Stimulated activated CD8-positive, alpha-beta memory T cell treated with anti-CD3 and anti-CD28 coated beads, Interleukin-2, amount 100 ng/mL, for 48 hours (primary cell): ENCODE measurements around the gene MLYCD.
"Not testable (repeated sequence)": the region's sequence is repeated elsewhere in the genome, so short reads cannot be mapped to it uniquely, and the experiment has no call there.

Experiments
- DNase-seq, 2 donors: peaks; one replicate each; pipeline ENCODE4 v3.0.0-alpha.2; 2020; ENCODE audit warnings: low read depth in 2 of 2

The MLYCD gene

DNA sequence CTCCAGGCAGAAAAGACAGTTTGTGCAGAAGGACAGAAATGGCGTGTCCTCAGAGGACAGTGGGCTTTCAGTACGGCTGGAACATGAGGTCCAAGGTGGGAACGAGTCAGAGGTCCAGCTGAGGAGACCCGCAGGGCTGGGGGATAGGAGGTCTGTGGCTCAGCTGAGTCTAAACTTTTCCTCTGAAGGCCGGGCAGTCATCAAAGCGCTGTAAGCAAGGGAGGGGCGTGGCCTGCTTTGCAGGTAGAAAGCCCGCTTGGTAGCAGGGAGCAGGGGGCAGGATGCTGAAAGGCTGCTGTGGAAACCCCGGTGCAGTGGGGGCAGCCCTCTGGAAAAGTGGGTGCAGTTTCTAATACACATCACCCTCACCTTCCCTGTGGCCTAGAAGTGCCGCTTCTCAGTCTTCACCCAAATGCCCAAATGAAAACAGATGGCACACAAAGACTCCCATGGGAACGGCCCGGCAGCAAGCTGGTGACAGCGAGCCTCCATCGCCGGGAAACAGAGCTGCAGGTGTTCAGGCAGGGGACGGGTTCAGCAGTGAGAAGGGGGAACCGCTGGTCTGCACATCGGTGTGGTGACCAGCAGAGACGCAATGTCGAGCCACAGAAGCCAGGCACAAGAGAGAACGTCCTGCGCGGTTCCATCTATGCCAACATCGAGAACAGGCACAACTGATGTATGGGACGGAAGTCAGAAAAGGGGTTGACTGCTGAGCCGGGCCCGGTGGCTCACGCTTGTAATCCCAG lies 41.9 kb downstream of the MLYCD start:
- no peak for DNase-seq

GRCh38 chr16:83941546-83941945 lies 42.6 kb downstream of the MLYCD start:
- DNase-seq, result not testable (repeated sequence)

DNA sequence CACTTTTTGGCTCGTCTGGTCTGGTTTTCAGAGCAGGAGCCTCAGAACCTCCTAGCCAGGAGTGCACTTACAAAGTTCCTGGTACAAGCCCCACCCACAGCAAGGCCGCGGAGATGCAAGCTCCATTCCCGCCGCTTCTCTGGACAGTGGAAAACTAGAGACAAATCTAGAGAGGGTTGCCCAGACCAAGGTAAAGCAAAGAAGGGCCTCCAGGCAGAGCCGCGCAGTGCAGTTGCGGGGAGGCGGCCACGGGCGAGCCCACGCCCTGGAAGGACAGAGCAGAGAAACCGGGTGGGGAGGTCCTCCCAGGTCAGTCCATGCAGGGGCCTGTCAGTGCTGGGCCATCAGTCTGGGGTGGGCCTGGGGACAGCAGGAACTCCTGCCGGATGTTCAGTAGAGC lies 43.2 kb downstream of the MLYCD start:
- DNase-seq, result no peak

DNA sequence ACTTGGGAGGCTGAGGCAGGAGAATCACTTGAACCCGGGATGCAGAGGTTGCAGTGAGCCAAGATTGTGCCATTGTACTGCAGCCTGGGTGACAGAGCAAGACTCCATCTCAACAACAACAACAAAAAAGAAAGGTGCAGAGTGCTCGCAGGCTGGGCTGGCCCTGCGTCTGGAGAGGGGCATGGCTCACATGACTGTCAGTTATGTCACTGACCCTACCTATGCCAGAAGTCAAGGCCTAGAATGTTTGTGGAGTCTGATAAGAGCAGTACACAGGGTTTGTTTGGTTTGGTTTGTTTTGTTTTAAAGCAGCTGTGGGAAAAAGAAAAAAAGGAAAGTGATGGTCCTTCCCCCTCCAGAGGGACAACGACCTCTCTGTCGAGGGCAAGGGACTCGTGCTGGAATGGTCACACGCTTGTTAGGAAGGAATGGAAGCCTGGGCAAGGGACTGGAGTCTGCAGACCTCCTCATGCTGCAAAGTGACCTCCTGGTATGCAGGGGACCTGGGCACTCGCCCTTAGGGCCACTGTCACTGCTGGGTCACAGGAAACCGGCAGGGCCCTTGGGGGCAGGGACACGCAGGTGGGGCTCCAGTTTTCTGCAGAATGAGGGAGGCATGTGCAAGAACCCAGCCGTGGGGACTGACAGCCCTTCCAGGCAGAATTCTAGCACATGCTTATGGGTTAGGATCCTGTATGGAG lies 44.0 kb downstream of the MLYCD start:
- no peak for DNase-seq

DNA sequence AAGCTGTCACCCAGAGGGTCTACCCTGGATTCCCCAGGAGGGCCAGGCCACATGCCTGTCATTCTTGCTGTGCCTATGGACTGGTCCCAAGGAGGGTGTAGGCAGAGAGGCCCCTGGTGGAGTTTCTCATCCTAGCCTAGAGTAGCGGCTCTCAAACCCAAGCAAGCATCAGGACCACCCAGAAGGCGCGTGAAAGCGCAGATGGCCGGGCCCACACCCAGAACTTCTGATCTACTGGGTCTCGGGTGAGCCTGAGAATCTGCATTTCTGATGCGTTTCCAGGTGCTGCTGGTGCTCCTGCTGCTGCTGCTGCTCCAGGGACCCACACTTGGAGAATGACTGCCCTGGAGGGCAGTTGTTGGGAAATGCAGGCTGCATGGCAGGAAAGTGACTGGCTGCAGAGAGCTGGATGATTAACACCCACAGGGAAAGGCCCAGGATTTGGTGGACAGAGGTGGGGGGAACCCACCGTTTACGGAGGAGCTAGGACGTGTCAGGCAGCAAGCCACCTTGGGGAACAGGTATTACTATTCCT lies 44.7 kb downstream of the MLYCD start:
- no peak for DNase-seq

DNA sequence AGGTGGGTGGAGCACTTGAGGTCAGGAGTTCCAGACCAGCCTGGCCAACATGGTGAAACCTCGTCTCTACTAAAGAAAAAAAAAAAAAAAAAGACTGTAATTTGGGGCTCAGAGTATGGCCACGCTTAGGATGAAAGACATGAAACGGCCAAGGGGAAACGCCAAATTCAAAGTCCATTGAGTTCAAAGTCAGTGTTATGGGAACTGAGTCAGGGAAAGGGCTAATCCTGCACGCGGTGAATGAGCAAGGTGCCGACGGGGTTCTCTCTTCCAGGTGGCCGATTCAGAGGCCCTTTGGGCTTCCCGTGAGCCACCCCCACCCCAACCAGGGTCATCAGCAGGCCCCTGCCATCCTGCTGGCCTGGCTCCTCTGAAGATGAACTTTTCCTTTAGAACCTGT lies 46.7 kb downstream of the MLYCD start:
- DNase-seq, result no peak

DNA sequence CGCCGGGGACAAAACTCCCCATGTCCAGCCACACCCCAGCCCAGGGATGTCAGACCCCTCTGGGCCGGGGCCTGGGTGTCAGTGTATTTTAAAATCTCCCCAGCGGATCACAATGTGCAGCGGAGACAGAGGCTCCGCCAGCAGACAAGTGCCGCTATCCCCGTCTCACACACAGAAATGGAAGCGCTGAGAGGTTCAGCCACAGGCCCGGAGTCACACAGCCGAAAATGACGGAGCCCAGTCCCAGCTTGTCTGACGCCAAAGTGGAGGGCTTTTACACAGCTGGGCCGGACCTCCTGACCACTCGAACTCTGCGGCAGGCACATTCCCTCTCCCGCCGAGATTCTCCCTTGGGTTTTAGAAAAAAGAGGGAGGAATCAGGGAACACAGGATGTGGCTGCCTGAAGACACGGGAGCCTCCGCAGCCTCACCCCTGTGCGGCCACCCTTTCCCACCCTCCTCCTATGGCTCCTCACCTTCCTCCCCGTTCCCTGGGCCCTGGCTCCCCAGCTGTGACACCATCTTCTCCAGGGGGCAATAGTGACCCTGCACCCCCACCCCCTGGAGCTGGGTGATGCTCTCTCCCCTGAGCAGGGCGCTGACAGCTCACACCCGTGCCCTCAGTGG lies 47.4 kb downstream of the MLYCD start:
- DNase-seq, result no peak

DNA sequence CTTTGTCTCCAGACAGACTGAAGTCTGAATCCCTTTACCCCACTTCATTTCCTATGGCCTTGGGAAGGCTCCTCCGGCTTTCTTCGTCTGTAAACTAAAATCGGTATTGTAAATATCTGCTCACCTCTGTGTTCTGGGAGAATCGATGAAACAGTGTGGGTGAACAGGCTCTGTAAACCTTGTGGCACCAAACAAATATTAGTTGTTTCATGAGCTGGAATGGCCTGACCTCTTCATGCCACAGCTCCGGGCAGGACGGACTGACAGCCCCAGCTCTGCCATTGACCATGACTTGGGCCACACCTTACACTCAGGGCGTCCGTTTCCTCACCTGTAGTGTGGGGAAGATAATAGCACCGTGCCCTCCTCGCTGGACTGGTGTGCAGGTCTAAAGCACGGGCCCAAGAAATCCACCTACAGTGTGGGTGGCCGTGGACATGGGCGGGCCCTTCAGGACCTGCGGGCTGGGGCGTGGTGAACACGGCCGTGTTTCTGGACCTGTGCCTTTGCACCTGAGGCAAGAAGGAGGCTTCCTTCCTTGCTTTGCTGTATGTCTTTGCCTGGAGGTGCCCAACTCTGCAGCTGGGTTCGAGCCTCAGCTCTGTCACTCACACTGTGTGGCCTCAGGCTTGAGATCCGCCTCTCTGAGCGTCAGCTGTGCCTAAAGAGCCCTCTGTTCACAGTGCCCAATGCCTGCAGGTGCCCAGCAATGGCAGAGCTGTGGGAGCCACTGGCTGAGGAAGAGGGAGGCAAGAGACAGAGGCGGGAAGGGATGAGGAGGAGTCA lies 48.1 kb downstream of the MLYCD start:
- DNase-seq, result no peak

- no peak for DNase-seq
These were observed 48.8 kb downstream of the MLYCD start for GRCh38 chr16:83947642-83948234.

GRCh38 chr16:83948914-83949723 lies 50.2 kb downstream of the MLYCD start:
- DNase-seq, result no peak

DNA sequence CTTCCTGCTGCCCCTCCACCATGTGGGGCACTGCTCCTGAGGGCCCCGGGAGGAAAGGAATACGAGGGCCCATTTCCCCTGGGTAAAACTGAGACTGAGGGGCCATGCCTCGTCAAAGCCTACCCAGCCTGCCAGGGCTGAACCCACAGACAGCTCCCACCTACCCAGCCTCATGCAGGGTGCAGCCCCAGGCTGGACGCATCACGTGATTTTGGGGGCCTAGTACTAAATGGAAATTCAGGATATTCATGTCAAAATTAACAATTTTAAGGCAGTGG lies 50.7 kb downstream of the MLYCD start:
- DNase-seq, result no peak

GRCh38 chr16:83950862-83951399 lies 52.0 kb downstream of the MLYCD start:
- DNase-seq, result not testable (repeated sequence)

DNA sequence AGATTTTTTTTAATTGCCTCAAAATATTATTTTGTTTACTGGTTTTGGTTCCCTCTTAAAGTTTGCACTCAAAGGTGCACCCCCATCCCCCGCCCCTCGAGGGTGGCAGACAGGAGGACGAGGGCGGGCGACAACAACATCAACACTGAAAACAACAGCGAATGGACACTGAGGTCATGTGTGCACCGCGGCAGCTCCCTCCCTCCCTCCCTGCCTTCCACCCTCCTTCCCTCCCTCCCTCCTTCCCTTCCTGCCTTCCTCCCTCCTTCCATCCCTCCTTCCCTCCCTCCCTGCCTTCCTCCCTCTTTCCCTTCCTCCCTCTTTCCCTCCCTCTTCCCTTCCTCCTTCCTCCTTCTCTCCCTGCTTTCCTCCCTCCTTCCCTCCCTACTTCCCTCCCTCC lies 52.6 kb downstream of the MLYCD start:
- DNase-seq, result no peak

GRCh38 chr16:83952587-83952939 lies 53.6 kb downstream of the MLYCD start:
- DNase-seq, result no peak

DNA sequence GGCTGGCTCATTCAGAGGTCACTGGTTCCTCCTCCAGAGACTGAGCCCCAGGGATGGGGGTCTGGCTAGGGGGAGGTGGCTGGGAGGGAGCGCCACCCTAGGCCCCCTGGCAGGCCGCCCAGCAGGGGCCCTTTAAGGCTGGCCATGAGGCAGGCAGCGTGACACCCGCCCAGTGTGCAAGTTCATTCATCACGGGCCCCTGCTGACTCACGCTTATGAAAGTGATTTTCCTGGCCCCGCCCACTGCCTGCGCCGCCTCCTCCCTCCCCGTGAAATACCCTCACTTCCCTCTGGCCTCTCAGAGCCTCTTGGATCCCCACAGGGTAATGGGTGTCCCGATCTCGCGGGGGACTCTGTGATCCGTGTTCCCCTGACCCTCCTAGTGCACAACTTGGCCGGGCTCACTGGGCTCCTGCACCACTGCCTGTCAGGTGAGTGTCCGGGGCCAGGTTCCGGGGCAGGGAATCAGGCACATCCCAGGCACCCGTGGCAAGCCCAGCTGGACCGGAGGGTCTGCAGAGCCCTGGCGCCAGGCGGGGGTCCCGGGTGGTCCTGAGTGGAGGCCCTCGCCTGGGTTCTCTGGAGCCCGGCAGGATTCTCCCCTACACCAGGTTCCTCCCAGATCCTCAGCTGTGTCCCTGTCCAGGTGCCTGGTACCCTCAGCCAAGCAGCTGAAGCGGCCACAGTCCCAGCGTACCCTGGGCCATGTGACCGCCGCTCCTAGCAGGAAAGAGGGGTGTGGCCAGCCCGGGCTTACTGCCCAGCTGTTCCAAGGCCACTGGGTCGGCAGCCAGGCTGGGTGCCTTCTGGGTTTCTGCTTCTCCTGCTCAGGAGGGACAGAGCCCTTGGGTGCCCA lies 54.3 kb downstream of the MLYCD start, which contains the start of gene OSGIN1:
Gene OSGIN1 (plus strand): TSS at position 301 of the 856 bp plus-strand sequence. CDS start 4,432 bp downstream, outside the sequence.
- DNase-seq, result peak; percentile 72 to 81

GRCh38 chr16:83953796-83954576 lies 55.1 kb downstream of the MLYCD start:
- no peak for DNase-seq

GRCh38 chr16:83954577-83955016 lies 55.7 kb downstream of the MLYCD start:
- DNase-seq, result no peak

- no peak for DNase-seq
These were observed 56.6 kb downstream of the MLYCD start for GRCh38 chr16:83955218-83956130.
